HCT116 (cell line): ENCODE measurements around the gene CDKL2. TPM values are rescaled to one million over a fixed set of nuclear protein-coding genes. Genes with fewer than 3 reads are reported as not detected.

ENCODE experiments used
- ATAC-seq: fragments of 200-7000 bp; cut with Tn5 transposase; 2 replicates; pipeline ENCODE4 v1.9.1; 2020; ENCODE audit warnings: mild to moderate bottlenecking, moderate library complexity
- BruUV-seq: library from RNA; stranded (reverse); fragments of 400-500 nt; replicated peaks from 2 replicates; lab custom pipeline; 2021; lab: Mats Ljungman, UMichigan
- CTCF ChIA-PET: fragments of 300-600 bp; sonication (Branson Sonifier 250); formaldehyde crosslinking; loops from one replicate; lab custom pipeline; 2021; ENCODE audit warnings: antibody characterized with exemption; lab: Charles Lee
- POLR2A ChIA-PET: fragments of 300-600, 350-600 bp; sonication (Branson Sonifier 250); formaldehyde crosslinking; loops from one replicate; lab custom pipeline; 2021; ENCODE audit warnings: antibody characterized with exemption; lab: Charles Lee
- RAD21 ChIA-PET, 2 experiments: fragments of 300-600 bp; sonication (Branson Sonifier 250); formaldehyde crosslinking; loops; one replicate each; lab custom pipeline; 2023; ENCODE audit warnings: low total read pairs in 2 of 2; ENCODE audit not compliant: uncharacterized antibody in 2 of 2, unreplicated experiment in 2 of 2, low non-redundant PET in 1 of 2; lab: Charles Lee
- DNase-seq: peaks from one replicate; pipeline ENCODE4 v3.0.0-alpha.2; 2010; ENCODE audit warnings: low read depth, low spot score
- H2AFZ ChIP-seq: fragments of 200-600 bp; shearing (Covaris generic), sonication (generic); 2 replicates; pipeline ENCODE4 v1.6.1; 2017; ENCODE audit warnings: low read depth, mixed run types, mixed read lengths, antibody characterized with exemption, low read length; ENCODE audit not compliant: poor library complexity, severe bottlenecking
- H3K27ac ChIP-seq: 2 replicates; pipeline ENCODE4 v1.5.1; 2012; ENCODE audit warnings: low read depth, low read length
- H3K27me3 ChIP-seq: fragments of 200-600 bp; sonication (generic); 2 replicates; pipeline ENCODE4 v1.6.1; 2016; ENCODE audit warnings: mixed run types, low read length, mixed read lengths; ENCODE audit not compliant: insufficient read depth
- H3K36me3 ChIP-seq, 2 experiments: fragments of 200-500 bp in 1 of 2; fragments of 200-600 bp in 1 of 2; sonication (Bioruptor generic) in 1 of 2; sonication (generic) in 1 of 2; 2 replicates each; pipeline versions ENCODE4 v1.5.1 to v1.6.1; 2014 to 2016; ENCODE audit warnings: low read length in 2 of 2, inconsistent platforms in 1 of 2, mixed read lengths in 1 of 2, mixed run types in 1 of 2; ENCODE audit not compliant: insufficient read depth in 2 of 2, control insufficient read depth in 1 of 2
- H3K4me1 ChIP-seq, 2 experiments: fragments of 200-600 bp in 1 of 2; sonication (generic) in 1 of 2; 2 replicates each; pipeline versions ENCODE4 v1.5.1 to v1.6.1; 2012 to 2017; ENCODE audit warnings: low read length in 2 of 2, inconsistent platforms in 1 of 2, mild to moderate bottlenecking in 1 of 2, mixed read lengths in 1 of 2, mixed run types in 1 of 2, moderate library complexity in 1 of 2; ENCODE audit not compliant: insufficient read depth in 2 of 2, control insufficient read depth in 1 of 2
- H3K4me2 ChIP-seq: fragments of 200-600 bp; sonication (generic); 2 replicates; pipeline ENCODE4 v1.6.1; 2017; ENCODE audit warnings: mixed run types, low read length, mixed read lengths
- H3K4me3 ChIP-seq, 2 experiments: fragments of 200-600 bp in 1 of 2; sonication (generic) in 1 of 2; replicated peaks in 1 of 2; 2 replicates each; pipeline ENCODE4 v1.5.1; 2011 to 2016; ENCODE audit warnings: low read length in 2 of 2, control low read depth in 1 of 2, low read depth in 1 of 2, mild to moderate bottlenecking in 1 of 2, mixed read lengths in 1 of 2, mixed run types in 1 of 2
- H3K79me2 ChIP-seq: fragments of 200-600 bp; sonication (generic); 2 replicates; pipeline ENCODE4 v1.6.1; 2017; ENCODE audit warnings: mild to moderate bottlenecking, mixed run types, low read length, moderate library complexity, mixed read lengths; ENCODE audit not compliant: insufficient read depth
- H3K9ac ChIP-seq: fragments of 200-600 bp; sonication (generic); 2 replicates; pipeline ENCODE4 v1.6.1; 2016; ENCODE audit warnings: low read length, mixed read lengths
- H3K9me2 ChIP-seq: fragments of 200-600 bp; sonication (generic), shearing (Covaris generic); 2 replicates; pipeline ENCODE4 v1.6.1; 2017; ENCODE audit warnings: mixed run types, mild to moderate bottlenecking, moderate library complexity; ENCODE audit not compliant: insufficient read depth
- H3K9me3 ChIP-seq, 2 experiments: fragments of 200-500 bp in 1 of 2; fragments of 200-600 bp in 1 of 2; sonication (Bioruptor generic) in 1 of 2; sonication (generic) in 1 of 2; 2 replicates each; pipeline ENCODE4 v1.6.1; 2014 to 2017; ENCODE audit warnings: low read length in 2 of 2, mixed read lengths in 2 of 2, inconsistent platforms in 1 of 2, low read depth in 1 of 2, mild to moderate bottlenecking in 1 of 2, mixed run types in 1 of 2, moderate library complexity in 1 of 2; ENCODE audit not compliant: control insufficient read depth in 1 of 2, insufficient read depth in 1 of 2
- H4K20me1 ChIP-seq: fragments of 200-600 bp; sonication (generic), shearing (Covaris generic); 2 replicates; pipeline ENCODE4 v1.6.1; 2017; ENCODE audit warnings: mixed run types, mild to moderate bottlenecking, moderate library complexity; ENCODE audit not compliant: insufficient read depth
- CTCF ChIP-seq, 3 experiments: fragments of 200-600 bp in 1 of 3; sonication (generic) in 1 of 3; IDR thresholded peaks in 2 of 3; conservative IDR thresholded peaks in 1 of 3; 2 replicates each; pipeline ENCODE4 v1.5.1; 2012 to 2017; ENCODE audit warnings: low read depth in 2 of 3, low read length in 2 of 3, antibody characterized with exemption in 1 of 3, borderline replicate concordance in 1 of 3, control low read depth in 1 of 3, mild to moderate bottlenecking in 1 of 3, mixed read lengths in 1 of 3, mixed run types in 1 of 3, moderate library complexity in 1 of 3; ENCODE audit not compliant: insufficient read depth in 1 of 3
- RAD21 ChIP-seq: IDR thresholded peaks from 2 replicates; pipeline ENCODE4 v1.6.1; 2012; ENCODE audit warnings: low read depth, mild to moderate bottlenecking
- REST ChIP-seq: IDR thresholded peaks from 2 replicates; pipeline ENCODE4 v1.6.1; 2012; ENCODE audit warnings: low read depth
- SP1 ChIP-seq: IDR thresholded peaks from 2 replicates; pipeline ENCODE4 v1.6.1; 2012; ENCODE audit warnings: low read depth
- intact Hi-C: fragments of 100-400 bp; cut with micrococcal nuclease; formaldehyde crosslinking; loops from 2 replicates; pipeline ENCODE4 v1.10.0; 2022
- total RNA-seq: library from RNA; stranded (reverse); gene quantifications from one replicate; pipeline ENCODE4 v1.2.1, GENCODE V29; 2021; ENCODE audit not compliant: unreplicated experiment

CDKL2 gene
- total RNA-seq, 1 experiment from 2014 or later, result 1.2 TPM

- TF ChIP-seq CTCF (IDR thresholded peaks at IDR 0.05 in 2 of 3, conservative IDR thresholded peaks at IDR 0.05 in 1 of 3; ENCODE audit: borderline replicate concordance in 1 of 3, insufficient read depth in 1 of 3, low read depth in 2 of 3, low read length in 2 of 3) (no peak), RAD21 (no peak), REST (no peak)
- TF ChIP-seq, all 23 proteins: peak for 0
These were observed 25.2 kb upstream of the CDKL2 start (continued) for GRCh38 chr4:75655562-75655961.

- H3K27me3 ChIP-seq, result no peaks in the 10 kb centered on the region
- ATAC-seq (no peak), DNase-seq (no peak)
- peaks cover 32 to 43% of the 10 kb centered on the region in 2 experiments; a peak in 3 of 4 replicates for H3K36me3 ChIP-seq
- RAD21 ChIA-PET, result no interaction called here
- no peak for TF ChIP-seq SP1
- POLR2A ChIA-PET, result interaction anchor here (0.9 kb wide), 1 partner anchor 14 kb away, joined by 3 read pairs; no protein-coding TSS in a partner anchor
- H3K4me3 ChIP-seq, result no peak overlapping the region
- no peak overlapping the region for H2AFZ ChIP-seq
- CTCF ChIA-PET, result interaction anchor here (2.1 kb wide), 1 partner anchor 193 kb away, joined by 7 read pairs; no protein-coding TSS in a partner anchor
- H3K4me2 ChIP-seq, result no peak overlapping the region
- BruUV-seq, result no TSS peak
- H3K79me2 ChIP-seq, result peaks cover 86% of the 10 kb centered on the region
- H3K9me3 ChIP-seq, result no peaks in the 10 kb centered on the region
- H3K4me1 ChIP-seq, result peaks cover 0 to 5% of the 10 kb centered on the region in 2 experiments; a peak in 1 of 4 replicates
- H3K9me2 ChIP-seq, result no peaks in the 10 kb centered on the region
- intact Hi-C loops, result loop anchor here (1.0 to 10.0 kb wide), 2 partner anchors 69 to 190 kb away; partner anchors contain the start of gene USO1
- H3K9ac ChIP-seq, result no peak overlapping the region
- peaks cover 6% of the 10 kb centered on the region; the same call in 1 of the 2 replicates for H4K20me1 ChIP-seq
- H3K27ac ChIP-seq, result no peak overlapping the region
These were observed 24.6 kb upstream of the CDKL2 start for GRCh38 chr4:75654905-75655304.
